HCT116 (cell line): ENCODE data around the gene FAM241A. TPM values are rescaled to one million over a fixed set of nuclear protein-coding genes. Genes with fewer than 3 reads are reported as not detected.

Experiments
- ATAC-seq: fragments of 200-7000 bp; cut with Tn5 transposase; 2 replicates; pipeline ENCODE4 v1.9.1; 2020; ENCODE audit warnings: mild to moderate bottlenecking, moderate library complexity
- BruUV-seq: library from RNA; stranded (reverse); fragments of 400-500 nt; replicated peaks from 2 replicates; lab custom pipeline; 2021; lab: Mats Ljungman, UMichigan
- CTCF ChIA-PET: fragments of 300-600 bp; sonication (Branson Sonifier 250); formaldehyde crosslinking; loops from one replicate; lab custom pipeline; 2021; ENCODE audit warnings: antibody characterized with exemption; lab: Charles Lee
- POLR2A ChIA-PET: fragments of 300-600, 350-600 bp; sonication (Branson Sonifier 250); formaldehyde crosslinking; loops from one replicate; lab custom pipeline; 2021; ENCODE audit warnings: antibody characterized with exemption; lab: Charles Lee
- RAD21 ChIA-PET, 2 experiments: fragments of 300-600 bp; sonication (Branson Sonifier 250); formaldehyde crosslinking; loops; one replicate each; lab custom pipeline; 2023; ENCODE audit warnings: low total read pairs in 2 of 2; ENCODE audit not compliant: uncharacterized antibody in 2 of 2, unreplicated experiment in 2 of 2, low non-redundant PET in 1 of 2; lab: Charles Lee
- DNase-seq: peaks from one replicate; pipeline ENCODE4 v3.0.0-alpha.2; 2010; ENCODE audit warnings: low read depth, low spot score
- H2AFZ ChIP-seq: fragments of 200-600 bp; shearing (Covaris generic), sonication (generic); 2 replicates; pipeline ENCODE4 v1.6.1; 2017; ENCODE audit warnings: low read depth, mixed run types, mixed read lengths, antibody characterized with exemption, low read length; ENCODE audit not compliant: poor library complexity, severe bottlenecking
- H3K27ac ChIP-seq: 2 replicates; pipeline ENCODE4 v1.5.1; 2012; ENCODE audit warnings: low read depth, low read length
- H3K27me3 ChIP-seq: fragments of 200-600 bp; sonication (generic); 2 replicates; pipeline ENCODE4 v1.6.1; 2016; ENCODE audit warnings: mixed run types, low read length, mixed read lengths; ENCODE audit not compliant: insufficient read depth
- H3K36me3 ChIP-seq, 2 experiments: fragments of 200-500 bp in 1 of 2; fragments of 200-600 bp in 1 of 2; sonication (Bioruptor generic) in 1 of 2; sonication (generic) in 1 of 2; 2 replicates each; pipeline versions ENCODE4 v1.5.1 to v1.6.1; 2014 to 2016; ENCODE audit warnings: low read length in 2 of 2, inconsistent platforms in 1 of 2, mixed read lengths in 1 of 2, mixed run types in 1 of 2; ENCODE audit not compliant: insufficient read depth in 2 of 2, control insufficient read depth in 1 of 2
- H3K4me1 ChIP-seq, 2 experiments: fragments of 200-600 bp in 1 of 2; sonication (generic) in 1 of 2; 2 replicates each; pipeline versions ENCODE4 v1.5.1 to v1.6.1; 2012 to 2017; ENCODE audit warnings: low read length in 2 of 2, inconsistent platforms in 1 of 2, mild to moderate bottlenecking in 1 of 2, mixed read lengths in 1 of 2, mixed run types in 1 of 2, moderate library complexity in 1 of 2; ENCODE audit not compliant: insufficient read depth in 2 of 2, control insufficient read depth in 1 of 2
- H3K4me2 ChIP-seq: fragments of 200-600 bp; sonication (generic); 2 replicates; pipeline ENCODE4 v1.6.1; 2017; ENCODE audit warnings: mixed run types, low read length, mixed read lengths
- H3K4me3 ChIP-seq, 2 experiments: fragments of 200-600 bp in 1 of 2; sonication (generic) in 1 of 2; replicated peaks in 1 of 2; 2 replicates each; pipeline ENCODE4 v1.5.1; 2011 to 2016; ENCODE audit warnings: low read length in 2 of 2, control low read depth in 1 of 2, low read depth in 1 of 2, mild to moderate bottlenecking in 1 of 2, mixed read lengths in 1 of 2, mixed run types in 1 of 2
- H3K79me2 ChIP-seq: fragments of 200-600 bp; sonication (generic); 2 replicates; pipeline ENCODE4 v1.6.1; 2017; ENCODE audit warnings: mild to moderate bottlenecking, mixed run types, low read length, moderate library complexity, mixed read lengths; ENCODE audit not compliant: insufficient read depth
- H3K9ac ChIP-seq: fragments of 200-600 bp; sonication (generic); 2 replicates; pipeline ENCODE4 v1.6.1; 2016; ENCODE audit warnings: low read length, mixed read lengths
- H3K9me2 ChIP-seq: fragments of 200-600 bp; sonication (generic), shearing (Covaris generic); 2 replicates; pipeline ENCODE4 v1.6.1; 2017; ENCODE audit warnings: mixed run types, mild to moderate bottlenecking, moderate library complexity; ENCODE audit not compliant: insufficient read depth
- H3K9me3 ChIP-seq, 2 experiments: fragments of 200-500 bp in 1 of 2; fragments of 200-600 bp in 1 of 2; sonication (Bioruptor generic) in 1 of 2; sonication (generic) in 1 of 2; 2 replicates each; pipeline ENCODE4 v1.6.1; 2014 to 2017; ENCODE audit warnings: low read length in 2 of 2, mixed read lengths in 2 of 2, inconsistent platforms in 1 of 2, low read depth in 1 of 2, mild to moderate bottlenecking in 1 of 2, mixed run types in 1 of 2, moderate library complexity in 1 of 2; ENCODE audit not compliant: control insufficient read depth in 1 of 2, insufficient read depth in 1 of 2
- H4K20me1 ChIP-seq: fragments of 200-600 bp; sonication (generic), shearing (Covaris generic); 2 replicates; pipeline ENCODE4 v1.6.1; 2017; ENCODE audit warnings: mixed run types, mild to moderate bottlenecking, moderate library complexity; ENCODE audit not compliant: insufficient read depth
- ATF3 ChIP-seq: IDR thresholded peaks from 2 replicates; pipeline ENCODE4 v1.6.1; 2012
- CBX3 ChIP-seq: IDR thresholded peaks from 2 replicates; pipeline ENCODE4 v1.6.1; 2012; ENCODE audit warnings: low read depth
- CEBPB ChIP-seq: IDR thresholded peaks from 2 replicates; pipeline ENCODE4 v1.6.1; 2012; ENCODE audit warnings: low read depth
- CTCF ChIP-seq, 3 experiments: fragments of 200-600 bp in 1 of 3; sonication (generic) in 1 of 3; IDR thresholded peaks in 2 of 3; conservative IDR thresholded peaks in 1 of 3; 2 replicates each; pipeline ENCODE4 v1.5.1; 2012 to 2017; ENCODE audit warnings: low read depth in 2 of 3, low read length in 2 of 3, antibody characterized with exemption in 1 of 3, borderline replicate concordance in 1 of 3, control low read depth in 1 of 3, mild to moderate bottlenecking in 1 of 3, mixed read lengths in 1 of 3, mixed run types in 1 of 3, moderate library complexity in 1 of 3; ENCODE audit not compliant: insufficient read depth in 1 of 3
- EGR1 ChIP-seq: IDR thresholded peaks from 2 replicates; pipeline ENCODE4 v1.6.1; 2012; ENCODE audit warnings: low read depth
- EZH2phosphoT487 ChIP-seq: fragments of 200-600 bp; IDR thresholded peaks from 2 replicates; pipeline ENCODE4 v1.6.1; 2018; ENCODE audit warnings: antibody characterized with exemption, borderline replicate concordance
- FOSL1 ChIP-seq: IDR thresholded peaks from 2 replicates; pipeline ENCODE4 v1.6.1; 2012; ENCODE audit warnings: low read depth
- JUND ChIP-seq: IDR thresholded peaks from 2 replicates; pipeline ENCODE4 v1.6.1; 2012
- MAX ChIP-seq: IDR thresholded peaks from 2 replicates; pipeline ENCODE4 v1.6.1; 2012
- POLR2AphosphoS5 ChIP-seq: IDR thresholded peaks from 2 replicates; pipeline ENCODE4 v1.6.1; 2011; ENCODE audit warnings: mild to moderate bottlenecking, low read depth, low read length, moderate library complexity
- RAD21 ChIP-seq: IDR thresholded peaks from 2 replicates; pipeline ENCODE4 v1.6.1; 2012; ENCODE audit warnings: low read depth, mild to moderate bottlenecking
- SIN3A ChIP-seq: IDR thresholded peaks from 2 replicates; pipeline ENCODE4 v1.6.1; 2012; ENCODE audit warnings: low read depth
- SP1 ChIP-seq: IDR thresholded peaks from 2 replicates; pipeline ENCODE4 v1.6.1; 2012; ENCODE audit warnings: low read depth
- SRF ChIP-seq: IDR thresholded peaks from 2 replicates; pipeline ENCODE4 v1.6.1; 2012; ENCODE audit warnings: low read depth
- TCF7L2 ChIP-seq: IDR thresholded peaks from 2 replicates; pipeline ENCODE4 v1.7.0; 2011; ENCODE audit warnings: borderline replicate concordance, inconsistent platforms; ENCODE audit not compliant: insufficient read depth, insufficient read length; ENCODE audit errors: extremely low read depth
- YY1 ChIP-seq: IDR thresholded peaks from 2 replicates; pipeline ENCODE4 v1.6.1; 2011; ENCODE audit warnings: low read length, low read depth, moderate library complexity, mild to moderate bottlenecking; ENCODE audit not compliant: insufficient replicate concordance; ENCODE audit errors: extremely low read depth
- ZNF274 ChIP-seq: fragments of 200-500 bp; sonication (Bioruptor generic); IDR thresholded peaks from 2 replicates; pipeline ENCODE4 v1.6.1; 2014; ENCODE audit warnings: mild to moderate bottlenecking, low read depth, low read length, inconsistent platforms
- intact Hi-C: fragments of 100-400 bp; cut with micrococcal nuclease; formaldehyde crosslinking; loops from 2 replicates; pipeline ENCODE4 v1.10.0; 2022
- total RNA-seq: library from RNA; stranded (reverse); gene quantifications from one replicate; pipeline ENCODE4 v1.2.1, GENCODE V29; 2021; ENCODE audit not compliant: unreplicated experiment

FAM241A gene
- total RNA-seq, 1 experiment from 2014 or later, result 4.5 TPM

GRCh38 chr4:112168719-112169500 is 23.7 kb downstream of the FAM241A start (continued):
- TF ChIP-seq CTCF (IDR thresholded peaks at IDR 0.05 in 2 of 3, conservative IDR thresholded peaks at IDR 0.05 in 1 of 3; ENCODE audit: borderline replicate concordance in 1 of 3, insufficient read depth in 1 of 3, low read depth in 2 of 3, low read length in 2 of 3) (no peak), SRF (no peak), SIN3A (no peak)

- Histone ChIP-seq H3K27me3 (no peaks in the 10 kb centered on the region), H4K20me1 (no peaks in the 10 kb centered on the region), H3K79me2 (peaks cover 26% of the 10 kb centered on the region), H3K4me2 (peak overlapping the region; percentile 83), H3K27ac (peak overlapping the region; percentile 95), H2AFZ (no peak overlapping the region), H3K9ac (peak overlapping the region; percentile 73), H3K4me1 (peaks cover 67 to 80% of the 10 kb centered on the region in 2 experiments), H3K36me3 (no peaks in the 10 kb centered on the region)
- BruUV-seq, result no TSS peak
- ChIA-PET POLR2A (interaction anchor here (1.0 kb wide), 1 partner anchor 11 kb away, joined by 4 read pairs; no protein-coding TSS in a partner anchor), RAD21 (no interaction called here), CTCF (no interaction called here)
- intact Hi-C loops, result loop anchor here (5.0 kb wide), 1 partner anchor 88 kb away; no protein-coding TSS in a partner anchor
- peak; percentile 49 for ATAC-seq
- no peak for TF ChIP-seq EGR1
- peak; percentile 96 for TF ChIP-seq CEBPB
- TF ChIP-seq JUND, result peak; percentile 93
- peak; percentile 65 for TF ChIP-seq MAX
- peak; percentile 77 for TF ChIP-seq POLR2AphosphoS5
- TF ChIP-seq EZH2phosphoT487, result no peak
- TF ChIP-seq SIN3A, result no peak; the same call in 1 of the 2 replicates
- TF ChIP-seq SRF, result peak; percentile 51; the same call in 1 of the 2 replicates
- TF ChIP-seq FOSL1, result peak; percentile 94
- TF ChIP-seq TCF7L2, result no peak
- TF ChIP-seq SP1, result peak; percentile 92
- TF ChIP-seq CBX3, result peak; percentile 79; the same call in 1 of the 2 replicates
- no peak for TF ChIP-seq RAD21
- peak; percentile 69; the same call in 1 of the 2 replicates for TF ChIP-seq ATF3
- TF ChIP-seq ZNF274, result no peak
- TF ChIP-seq YY1, result peak; percentile 81
- TF ChIP-seq, all 23 proteins: peak for 10
- H3K4me3 ChIP-seq, result peak overlapping the region in 1 of 2 experiments; percentile 51; a peak in 2 of 4 replicates
- DNase-seq, result peak; percentile 94
- H3K9me3 ChIP-seq, result no peaks in the 10 kb centered on the region
- no peaks in the 10 kb centered on the region for H3K9me2 ChIP-seq
Observed at GRCh38 chr4:112170451-112170993, 25.3 kb downstream of the FAM241A start.
